GM18907 (cell line): ENCODE data around the gene RAP1GAP2.
"Not testable (repeated sequence)": the region's sequence is repeated elsewhere in the genome, so short reads cannot be mapped to it uniquely, and the experiment has no call there.

Experiments used
- ATAC-seq: cut with Tn5 transposase; IDR thresholded peaks from one replicate; pipeline ENCODE4 v1.9.1; 2021; ENCODE audit warnings: mild to moderate bottlenecking, moderate library complexity; ENCODE audit not compliant: unreplicated experiment

RAP1GAP2 gene

GRCh38 chr17:2991396-2992180 lies 195.3 kb downstream of the RAP1GAP2 start:
- not testable (repeated sequence) for ATAC-seq

DNA sequence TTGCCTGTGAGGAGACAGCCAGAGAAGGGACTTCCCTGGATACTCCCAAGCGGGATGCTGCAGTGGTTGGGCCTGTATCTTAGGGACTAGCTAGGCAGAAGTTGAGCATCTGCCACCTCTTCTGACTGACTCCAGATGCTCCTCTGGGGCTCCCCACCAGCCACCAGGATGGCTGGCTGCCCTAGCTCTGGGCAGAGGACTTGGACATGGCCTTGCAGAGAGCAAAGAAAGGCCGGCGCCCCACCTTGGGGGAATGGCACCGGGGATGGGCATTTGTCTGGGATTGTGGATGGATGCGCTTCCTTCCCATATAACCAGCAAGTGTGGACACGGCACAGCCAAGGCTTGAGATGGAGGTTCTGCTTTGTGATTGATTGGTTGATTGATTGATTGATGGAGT lies 198.2 kb downstream of the RAP1GAP2 start:
- ATAC-seq = no peak

GRCh38 chr17:2995377-2995776 lies 199.1 kb downstream of the RAP1GAP2 start:
- ATAC-seq = no peak

- no peak for ATAC-seq
These were observed 199.9 kb downstream of the RAP1GAP2 start for GRCh38 chr17:2995886-2996809.

GRCh38 chr17:2996810-2997670 lies 200.8 kb downstream of the RAP1GAP2 start:
- no peak for ATAC-seq

- ATAC-seq = not testable (repeated sequence)
These were observed 202.2 kb downstream of the RAP1GAP2 start for GRCh38 chr17:2998469-2998901.

DNA sequence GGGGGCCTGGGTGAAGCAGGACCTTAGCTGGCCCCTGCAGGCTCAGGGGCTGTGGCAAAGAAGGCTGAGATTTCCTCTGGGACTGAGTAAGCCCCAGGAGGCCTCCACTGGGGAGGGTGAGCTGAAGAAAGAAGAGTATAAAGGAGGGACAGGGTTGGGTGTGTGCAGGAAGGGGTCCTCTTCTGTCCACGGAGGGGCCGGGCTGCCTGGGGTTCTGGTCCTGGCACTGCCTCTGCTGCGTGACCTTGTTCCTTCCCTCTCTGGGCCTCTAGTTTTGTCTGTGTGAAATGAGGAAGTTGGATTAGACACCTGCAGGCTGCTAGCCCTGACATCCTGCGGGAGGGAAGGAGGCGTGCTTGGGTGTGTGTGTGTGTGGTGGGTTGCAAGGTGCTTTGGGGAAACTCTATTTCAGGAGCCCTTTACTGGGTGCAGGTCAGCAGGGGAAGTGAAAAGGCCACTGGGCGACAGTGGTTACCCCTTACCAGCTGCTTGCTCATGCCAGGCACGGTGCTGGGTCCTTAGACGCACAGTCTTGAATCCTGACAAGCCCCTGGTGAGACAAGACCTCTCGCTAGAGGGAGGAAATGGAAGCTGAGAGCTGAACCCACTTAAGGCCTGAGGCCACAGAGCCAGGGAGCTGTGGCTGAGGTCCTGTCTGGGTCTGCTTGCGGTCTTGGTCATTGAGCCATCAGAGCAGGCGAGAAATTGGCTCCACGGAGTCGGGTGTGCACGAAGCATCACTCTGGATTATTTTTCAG lies 206.5 kb downstream of the RAP1GAP2 start:
- ATAC-seq = peak; percentile 75

- ATAC-seq = peak; percentile 27
These were observed 207.3 kb downstream of the RAP1GAP2 start for GRCh38 chr17:3003296-3004149.

- peak; percentile 26 for ATAC-seq
These were observed 208.0 kb downstream of the RAP1GAP2 start for GRCh38 chr17:3004150-3004801.

DNA sequence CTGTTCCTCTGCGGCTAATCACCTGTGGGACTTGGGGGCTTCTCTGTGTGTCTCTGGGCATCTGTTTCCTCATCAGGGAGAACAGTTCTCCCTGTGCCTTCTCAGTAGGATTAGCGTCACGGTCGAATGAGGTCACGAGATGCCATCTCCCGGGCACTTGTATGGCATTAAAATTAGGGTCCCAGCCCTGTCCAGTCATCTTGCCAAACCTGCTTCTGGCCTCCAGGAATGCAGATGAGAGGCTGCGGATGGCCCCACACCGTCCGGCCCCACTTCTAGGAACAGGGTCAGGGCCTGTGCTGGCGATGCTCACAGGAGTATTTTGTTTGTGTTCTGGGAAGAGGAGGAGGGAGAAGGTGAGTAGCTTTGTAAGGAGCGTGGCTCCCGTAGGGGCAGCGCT lies 208.7 kb downstream of the RAP1GAP2 start:
- no peak for ATAC-seq

DNA sequence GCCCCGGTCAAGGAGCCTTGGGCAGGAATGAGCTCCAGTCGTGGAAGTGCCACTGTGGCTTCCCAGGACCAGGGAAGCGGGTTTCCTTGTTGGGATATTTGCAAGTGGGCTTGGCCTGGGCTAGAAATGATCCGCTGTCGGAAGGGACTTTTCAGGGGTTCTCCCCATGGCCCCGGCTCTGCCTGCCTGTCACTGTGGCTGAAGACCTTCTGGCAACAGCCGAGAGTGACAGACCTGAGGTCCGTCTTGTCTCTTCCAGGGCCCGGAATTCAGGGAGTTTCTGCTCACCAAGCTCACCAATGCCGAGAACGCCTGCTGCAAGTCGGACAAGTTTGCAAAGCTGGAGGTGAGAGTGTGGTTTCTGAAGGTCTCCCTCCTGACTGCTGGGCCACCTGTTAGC lies 209.5 kb downstream of the RAP1GAP2 start:
- no peak for ATAC-seq

- ATAC-seq = no peak
These were observed 210.6 kb downstream of the RAP1GAP2 start for GRCh38 chr17:3006801-3007200.

DNA sequence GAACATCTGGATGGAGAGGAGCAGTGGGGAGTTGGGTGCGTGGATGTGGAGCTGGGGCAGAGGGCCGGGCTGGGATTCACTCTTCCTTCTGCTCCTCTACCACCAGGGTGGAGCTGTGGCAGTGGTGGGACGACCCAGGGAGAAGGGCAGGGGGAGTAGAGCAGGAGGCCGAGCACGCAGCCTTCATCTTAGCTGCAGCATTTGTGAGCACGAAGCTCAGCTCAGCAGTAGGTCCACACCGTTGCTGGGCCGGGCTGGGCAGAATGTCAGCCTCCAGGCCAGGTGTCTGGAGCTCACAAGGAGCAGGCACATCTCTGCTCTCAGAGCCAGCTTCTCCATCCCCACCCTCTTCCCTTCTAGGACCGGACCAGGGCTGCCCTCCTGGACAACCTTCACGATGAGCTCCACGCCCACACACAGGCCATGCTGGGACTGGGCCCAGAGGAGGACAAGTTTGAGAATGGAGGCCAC lies 211.4 kb downstream of the RAP1GAP2 start:
- ATAC-seq = no peak

DNA sequence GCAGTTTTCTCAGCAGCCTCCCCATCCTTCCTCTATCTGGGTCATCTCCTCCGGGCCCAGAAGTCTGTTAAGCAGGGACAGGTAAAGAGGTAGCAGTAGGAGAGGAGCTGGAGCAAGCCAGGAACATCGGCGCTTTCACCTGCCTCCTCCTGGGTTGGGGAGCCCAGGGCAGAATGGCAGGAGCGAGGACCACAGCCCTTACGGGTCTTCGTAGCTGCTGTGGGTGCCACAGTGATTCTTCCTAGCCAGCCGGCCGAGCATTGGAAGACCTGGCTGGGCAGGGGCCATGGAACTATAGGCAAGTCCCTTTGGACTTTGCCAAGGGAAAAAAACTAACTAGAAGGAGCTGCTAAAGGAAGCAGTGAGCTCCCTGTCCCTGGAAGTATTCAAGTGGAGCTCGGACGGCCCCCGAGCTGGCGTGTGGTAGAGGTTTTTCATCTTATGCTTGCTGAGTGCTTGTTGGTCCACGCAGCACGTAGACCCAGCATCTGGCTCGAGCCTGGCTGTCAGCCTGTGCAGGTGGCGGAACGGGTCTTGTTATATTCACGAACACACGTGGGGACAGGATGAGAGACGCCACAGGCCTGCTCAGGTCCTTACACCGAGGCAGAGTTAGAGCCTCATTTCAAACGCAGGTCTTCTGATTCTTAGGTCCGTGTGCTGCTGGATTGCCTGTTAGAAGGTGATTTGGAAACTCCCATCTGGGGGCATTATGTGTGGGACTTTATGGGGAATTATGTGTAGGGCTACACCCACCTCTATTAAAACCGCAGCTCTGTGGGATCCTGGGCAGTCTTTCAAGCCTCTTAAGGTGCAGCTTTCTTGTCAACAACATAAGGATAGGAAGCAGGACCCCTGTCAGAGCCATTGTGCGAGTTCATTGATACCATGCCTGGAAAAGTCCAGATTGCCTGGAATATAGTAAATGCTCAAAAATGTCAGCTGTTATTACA lies 212.4 kb downstream of the RAP1GAP2 start:
- no peak for ATAC-seq

DNA sequence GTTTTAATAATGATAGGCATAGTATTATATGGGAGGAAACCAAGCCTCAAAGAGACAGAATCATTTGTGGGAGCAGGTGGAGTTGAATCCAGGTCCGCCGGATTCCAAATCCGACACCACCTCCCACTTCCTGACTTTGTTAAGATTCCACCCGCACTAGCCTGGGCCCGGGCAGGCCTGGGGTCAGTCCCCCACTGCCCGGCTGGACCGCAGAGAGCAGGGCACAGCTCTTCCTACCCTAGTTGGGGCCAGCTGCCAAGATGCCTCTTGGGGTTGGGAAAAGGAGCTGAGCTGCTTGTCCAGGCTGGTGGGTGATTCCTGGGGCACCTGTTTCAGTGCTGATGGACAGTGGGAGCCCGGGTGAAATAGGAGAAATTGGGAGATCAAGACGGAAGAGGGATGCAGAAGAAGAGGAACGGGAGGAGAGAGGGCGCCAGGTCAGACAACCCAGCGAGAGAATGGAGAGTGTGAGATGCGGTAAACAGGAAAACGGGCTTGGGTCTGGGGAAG lies 213.2 kb downstream of the RAP1GAP2 start:
- no peak for ATAC-seq

- no peak for ATAC-seq
These were observed 215.7 kb downstream of the RAP1GAP2 start for GRCh38 chr17:3011891-3012290.

DNA sequence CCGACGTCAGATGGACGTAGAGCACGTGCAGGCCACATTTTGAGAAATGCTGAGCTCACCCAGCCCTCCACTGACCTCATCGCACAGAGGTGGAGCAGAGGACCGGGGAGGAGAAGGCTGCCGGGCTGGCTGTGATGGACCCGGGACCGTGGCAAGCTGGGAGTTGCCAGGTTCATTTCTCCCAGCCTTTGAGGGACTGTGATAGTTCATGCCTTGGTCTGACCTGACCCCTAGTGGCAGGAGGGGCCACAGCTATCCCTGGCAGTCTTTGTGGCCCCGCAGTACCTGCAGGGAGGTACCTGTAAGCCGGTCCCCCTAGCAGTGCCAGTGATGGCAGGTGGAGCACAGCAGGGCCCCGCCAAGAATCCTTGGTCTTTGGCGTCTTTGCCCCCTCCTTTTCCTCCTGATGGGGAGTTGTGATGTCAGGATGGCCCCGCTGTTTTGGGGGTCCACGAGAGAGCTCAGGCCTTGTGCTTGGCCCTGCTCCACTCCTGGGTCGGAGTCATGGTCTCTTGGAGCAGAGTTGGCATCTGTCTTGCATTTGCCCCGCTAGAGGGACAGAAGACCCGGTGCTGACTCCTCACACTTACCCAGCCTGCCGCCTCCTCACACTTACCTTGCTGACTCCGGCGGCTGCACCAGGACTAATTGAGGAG lies 216.8 kb downstream of the RAP1GAP2 start:
- no peak for ATAC-seq
